HepG2 (cell line): ENCODE results near the gene NKX6-1. TPM values are rescaled to one million over a fixed set of nuclear protein-coding genes. Genes with fewer than 3 reads are reported as not detected.

Experiments
- ATAC-seq: fragments of 200-7000 bp; cut with Tn5 transposase; 3 replicates; pipeline ENCODE4 v1.9.1; 2020; ENCODE audit warnings: mild to moderate bottlenecking, moderate library complexity
- BruUV-seq: library from RNA; stranded (reverse); fragments of 400-500 nt; replicated peaks from 2 replicates; lab custom pipeline; 2021; lab: Mats Ljungman, UMichigan
- CTCF ChIA-PET: fragments of 300-600 bp; formaldehyde crosslinking; extraction: SDS; loops from one replicate; lab custom pipeline; 2021; ENCODE audit warnings: low total read pairs, inconsistent platforms, low intra/inter-chr PET ratio; lab: Yijun Ruan, JAX
- POLR2A ChIA-PET: fragments of 350-600 bp; sonication (Branson Sonifier 250); formaldehyde crosslinking; loops from one replicate; lab custom pipeline; 2020; ENCODE audit warnings: antibody characterized with exemption, inconsistent platforms; lab: Yijun Ruan, JAX
- DNase-seq: peaks from one replicate; pipeline ENCODE4 v3.0.0-alpha.2; 2015; ENCODE audit warnings: low spot score
- FAIRE-seq: peaks from 3 replicates; lab custom pipeline; 2011; peaks lifted over from hg19 to GRCh38; lab: Jason Lieb, UNC
- H2AFZ ChIP-seq: one replicate; pipeline ENCODE4 v1.6.1; 2011; ENCODE audit warnings: low read length, inconsistent platforms
- H3K27ac ChIP-seq: fragments of 300-600 bp; 3 replicates; pipeline ENCODE4 v1.8.0; 2011; ENCODE audit warnings: mixed run types, mild to moderate bottlenecking, mixed read lengths, low read length, inconsistent platforms; ENCODE audit not compliant: insufficient read depth; ENCODE audit errors: extremely low read length
- H3K27me3 ChIP-seq, 2 experiments: fragments of 200-600 bp in 1 of 2; 2 replicates in 1 of 2; 3 replicates in 1 of 2; pipeline versions ENCODE4 v1.6.0 to v1.8.0; 2011; ENCODE audit warnings: low read length in 2 of 2, mild to moderate bottlenecking in 2 of 2, moderate library complexity in 2 of 2, inconsistent platforms in 1 of 2; ENCODE audit not compliant: insufficient read depth in 2 of 2, control insufficient read depth in 1 of 2
- H3K36me3 ChIP-seq, 2 experiments: fragments of 200-600 bp in 1 of 2; replicated peaks in 1 of 2; 2 replicates in 1 of 2; 3 replicates in 1 of 2; pipeline versions ENCODE4 v1.5.1 to v1.8.0; 2011; ENCODE audit warnings: low read length in 2 of 2, inconsistent platforms in 1 of 2; ENCODE audit not compliant: insufficient read depth in 2 of 2, control insufficient read depth in 1 of 2
- H3K4me1 ChIP-seq: 2 replicates; pipeline ENCODE4 v1.5.1; 2012; ENCODE audit warnings: low read length, inconsistent platforms; ENCODE audit not compliant: insufficient read depth
- H3K4me2 ChIP-seq: 2 replicates; pipeline ENCODE4 v1.6.0; 2011; ENCODE audit warnings: low read depth, low read length, inconsistent platforms
- H3K4me3 ChIP-seq, 3 experiments: fragments of 200-600 bp in 1 of 3; sonication (generic), shearing (Covaris generic) in 1 of 3; replicated peaks in 1 of 3; 2 replicates each; pipeline ENCODE4 v1.5.1; 2011 to 2016; ENCODE audit warnings: low read length in 3 of 3, inconsistent platforms in 2 of 3, low read depth in 2 of 3, mild to moderate bottlenecking in 2 of 3, control low read depth in 1 of 3, mixed read lengths in 1 of 3; ENCODE audit not compliant: insufficient read depth in 1 of 3
- H3K79me2 ChIP-seq: one replicate; pipeline ENCODE4 v1.6.1; 2011; ENCODE audit warnings: low read length, inconsistent platforms; ENCODE audit not compliant: insufficient read depth
- H3K9ac ChIP-seq: 2 replicates; pipeline ENCODE4 v1.6.0; 2011; ENCODE audit warnings: mild to moderate bottlenecking, low read depth, low read length, inconsistent platforms; ENCODE audit not compliant: insufficient read depth
- H3K9me3 ChIP-seq: 2 replicates; pipeline ENCODE4 v1.5.1; 2012; ENCODE audit warnings: mild to moderate bottlenecking, low read length
- H4K20me1 ChIP-seq: 2 replicates; pipeline ENCODE4 v1.6.0; 2011; ENCODE audit warnings: inconsistent platforms, mild to moderate bottlenecking, low read length, moderate library complexity; ENCODE audit not compliant: insufficient read depth
- GFI1 ChIP-seq: sonication (generic); formaldehyde crosslinking; IDR thresholded peaks from 2 replicates; pipeline ENCODE4 v1.5.0; 2020; ENCODE audit warnings: missing genetic modification reagents, mild to moderate bottlenecking, borderline replicate concordance
- MAX ChIP-seq: IDR thresholded peaks from 2 replicates; pipeline ENCODE4 v1.6.1; 2012; ENCODE audit warnings: inconsistent platforms
- PAWR ChIP-seq: sonication (generic); formaldehyde crosslinking; IDR thresholded peaks from 2 replicates; pipeline ENCODE4 v1.4.0; 2020; ENCODE audit warnings: missing genetic modification reagents, mild to moderate bottlenecking, borderline replicate concordance
- RFX1 ChIP-seq: fragments of 450-650 bp; IDR thresholded peaks from 2 replicates; pipeline ENCODE4 v1.6.1; 2017
- TBX2 ChIP-seq: sonication (generic); formaldehyde crosslinking; IDR thresholded peaks from 2 replicates; pipeline ENCODE4 v1.5.0; 2020; ENCODE audit warnings: missing genetic modification reagents, mild to moderate bottlenecking, borderline replicate concordance
- THAP9 ChIP-seq: sonication (generic); formaldehyde crosslinking; IDR thresholded peaks from 2 replicates; pipeline ENCODE4; 2020; ENCODE audit warnings: missing genetic modification reagents, mild to moderate bottlenecking, borderline replicate concordance
- ZFY ChIP-seq: sonication (generic); formaldehyde crosslinking; IDR thresholded peaks from 2 replicates; pipeline ENCODE4 v1.4.0; 2020; ENCODE audit warnings: missing genetic modification reagents
- ZNF333 ChIP-seq: sonication (generic); formaldehyde crosslinking; IDR thresholded peaks from 2 replicates; pipeline ENCODE4 v1.4.0; 2020; ENCODE audit warnings: mild to moderate bottlenecking, missing genetic modification reagents, borderline replicate concordance
- ZNF562 ChIP-seq: sonication (generic); formaldehyde crosslinking; IDR thresholded peaks from 2 replicates; pipeline ENCODE4 v1.8.0; 2022; ENCODE audit warnings: missing genetic modification reagents, borderline replicate concordance
- ZNF597 ChIP-seq: sonication (generic); formaldehyde crosslinking; IDR thresholded peaks from 2 replicates; pipeline ENCODE4 v1.5.0; 2020; ENCODE audit warnings: missing genetic modification reagents
- ZNF737 ChIP-seq: sonication (generic); formaldehyde crosslinking; IDR thresholded peaks from 2 replicates; pipeline ENCODE4 v1.5.0; 2020; ENCODE audit warnings: missing genetic modification reagents, mild to moderate bottlenecking, borderline replicate concordance
- WGBS: methylation state at CpG from one replicate; pipeline ENCODE4 v1.1.6; 2017; ENCODE audit warnings: low lambda C conversion rate; 5-methylcytosine and 5-hydroxymethylcytosine counted together
- in situ Hi-C: cut with HindIII; loops from 2 replicates; pipeline ENCODE4 v1.10.0; 2017; ENCODE audit warnings: low pct_unique_long_range_greater_than_20kb; ENCODE audit not compliant: extremely low pct_ligation_motif_present
- intact Hi-C: fragments of 100-400 bp; cut with micrococcal nuclease; formaldehyde crosslinking; loops from one replicate; pipeline ENCODE4 v1.10.0; 2022; ENCODE audit not compliant: unreplicated experiment
- polyA plus RNA-seq, 8 experiments: library from polyadenylated mRNA; depleted of rRNA in 3 of 8; stranded (reverse) in 7 of 8; unstranded in 1 of 8; fragments of >200 nt; fragmentation: Illumina TruSeq in 4 of 8; extraction: Trizol in 4 of 8; gene quantifications; 2 replicates each; pipeline versions ENCODE4 v1.2.1 to v1.2.3, GENCODE V29; 2011 to 2016; ENCODE audit warnings: low read depth in 4 of 8, missing spikeins in 1 of 8, mixed read lengths in 1 of 8; ENCODE audit not compliant: insufficient read depth in 1 of 8
- total RNA-seq, 5 experiments: library from RNA; depleted of rRNA; stranded (reverse); fragments of >200 nt; fragmentation: Illumina TruSeq; extraction: Trizol; gene quantifications; 2 replicates each; pipeline ENCODE4 v1.2.3, GENCODE V29; 2016; ENCODE audit warnings: low read depth in 1 of 5

The NKX6-1 gene
- total and polyA plus RNA-seq, 2 of the 13 experiments (the other 11 are each of a cell fraction or from before 2014, with no cell fraction given): not detected

- TF ChIP-seq THAP9 (CRISPR knock-in tag) (no peak), RFX1 (no peak), GFI1 (CRISPR knock-in tag) (no peak), MAX (no peak), ZFY (CRISPR knock-in tag) (no peak), ZNF333 (no peak), PAWR (CRISPR knock-in tag) (no peak), ZNF562 (CRISPR knock-in tag) (no peak), TBX2 (CRISPR knock-in tag) (no peak), ZNF737 (CRISPR knock-in tag) (no peak)
These were observed 48.1 kb upstream of the NKX6-1 start (continued) for GRCh38 chr4:84547211-84547610.

GRCh38 chr4:84545093-84545492, 46.0 kb upstream of the NKX6-1 start:
- no peaks in the 10 kb centered on the region for H3K79me2 ChIP-seq
- FAIRE-seq: no peak
- 45% methylated on average over 2 of the region's 5 CpGs for WGBS
- no TSS peak for BruUV-seq
- no peak overlapping the region for H3K4me3 ChIP-seq
- CTCF ChIA-PET: no interaction called here
- no peak overlapping the region for H3K9ac ChIP-seq
- DNase-seq: no peak
- no peak for ATAC-seq
- no peak overlapping the region for H3K4me2 ChIP-seq
- in situ Hi-C loops: no loop called here
- TF ChIP-seq ZNF597 (CRISPR knock-in tag): no peak
- TF ChIP-seq, all 625 proteins: peak for 0
- Histone ChIP-seq H3K4me1 (no peaks in the 10 kb centered on the region), H3K27ac (no peak overlapping the region), H3K9me3 (no peaks in the 10 kb centered on the region), H4K20me1 (no peaks in the 10 kb centered on the region), H3K36me3 (no peaks in the 10 kb centered on the region), H3K27me3 (peaks cover 0 to 2% of the 10 kb centered on the region in 2 experiments; a peak in 1 of 5 replicates), H2AFZ (no peak overlapping the region)
- intact Hi-C loops: no loop called here
- POLR2A ChIA-PET: no interaction called here
